Lower leg skin (tissue), 4 donors: ENCODE data around the gene PKP4. TPM values are rescaled to one million over a fixed set of nuclear protein-coding genes. Genes with fewer than 3 reads are reported as not detected.

Source experiments
- DNase-seq, 2 donors: peaks; one replicate each; pipeline ENCODE4 v3.0.0-alpha.2; 2019; ENCODE audit warnings: low spot score in 2 of 2
- H3K4me3 ChIP-seq: fragments of 200-600 bp; sonication (generic); 2 replicates; pipeline ENCODE4 v1.5.1; 2017; ENCODE audit warnings: mild to moderate bottlenecking, low read depth; ENCODE audit not compliant: poor library complexity, severe bottlenecking
- CTCF ChIP-seq, 3 donors: fragments of 450-650 bp; IDR thresholded peaks; one replicate each; pipeline ENCODE4 v1.5.1; 2016; ENCODE audit warnings: antibody characterized with exemption in 3 of 3, mild to moderate bottlenecking in 3 of 3, moderate library complexity in 2 of 3
- POLR2A ChIP-seq, 2 donors: fragments of 450-650 bp; IDR thresholded peaks; one replicate each; pipeline ENCODE4 v1.6.1; 2016 to 2017; ENCODE audit warnings: antibody characterized with exemption in 2 of 2, mild to moderate bottlenecking in 1 of 2, moderate library complexity in 1 of 2
- WGBS, 2 donors: methylation state at CpG; one replicate each; pipeline ENCODE4 v1.1.5; 2018; 5-methylcytosine and 5-hydroxymethylcytosine counted together
- intact Hi-C: fragments of 100-400 bp; cut with DNase I; formaldehyde crosslinking; loops from one replicate; pipeline ENCODE4 v1.15.0; 2023; ENCODE audit warnings: low total_unique reads
- total RNA-seq, 4 donors: library from RNA; depleted of rRNA; stranded (reverse); fragments of >200 nt; gene quantifications; one replicate each; pipeline ENCODE4 v1.1.0, GENCODE V29; 2016

PKP4 gene
- total RNA-seq, 4 donors from 2014 or later: 28.0 to 71.0 (median 43.6) TPM

GRCh38 chr2:158557752-158558151 lies 101.0 kb downstream of the PKP4 start:
- H3K4me3 ChIP-seq: no peak overlapping the region
- WGBS, 2 donors: 97% methylated on average over 2 of the region's 2 CpGs
- TF ChIP-seq CTCF (IDR thresholded peaks at IDR 0.05): no peak
- no peak for TF ChIP-seq POLR2A (IDR thresholded peaks at IDR 0.05)
- DNase-seq: no peak
- intact Hi-C loops: no loop called here

GRCh38 chr2:158559252-158559651 lies 102.5 kb downstream of the PKP4 start:
- intact Hi-C loops: no loop called here
- TF ChIP-seq POLR2A (IDR thresholded peaks at IDR 0.05) (no peak), CTCF (IDR thresholded peaks at IDR 0.05) (no peak)
- no peak overlapping the region for H3K4me3 ChIP-seq
- no peak for DNase-seq
- 94 to 96% methylated on average over 4 of the region's 4 CpGs for WGBS, 2 donors

- no peak overlapping the region for H3K4me3 ChIP-seq
- DNase-seq: no peak
- no peak for TF ChIP-seq CTCF (IDR thresholded peaks at IDR 0.05)
- no peak for TF ChIP-seq POLR2A (IDR thresholded peaks at IDR 0.05)
- intact Hi-C loops: no loop called here
These were observed 103.5 kb downstream of the PKP4 start for GRCh38 chr2:158560259-158560658.

GRCh38 chr2:158561054-158561453 lies 104.3 kb downstream of the PKP4 start:
- 94 to 97% methylated on average over 3 of the region's 3 CpGs for WGBS, 2 donors
- intact Hi-C loops: no loop called here
- no peak overlapping the region for H3K4me3 ChIP-seq
- no peak for DNase-seq
- no peak for TF ChIP-seq POLR2A (IDR thresholded peaks at IDR 0.05)
- TF ChIP-seq CTCF (IDR thresholded peaks at IDR 0.05): no peak

- DNase-seq: no peak
- WGBS, 2 donors: 96 to 97% methylated on average over 2 of the region's 2 CpGs
- no peak for TF ChIP-seq CTCF (IDR thresholded peaks at IDR 0.05)
- TF ChIP-seq POLR2A (IDR thresholded peaks at IDR 0.05): no peak
- no peak overlapping the region for H3K4me3 ChIP-seq
- intact Hi-C loops: no loop called here
These were observed 110.5 kb downstream of the PKP4 start for GRCh38 chr2:158567208-158567607.

- WGBS, 2 donors: 94 to 96% methylated on average over 2 of the region's 2 CpGs
- DNase-seq: no peak
- no peak overlapping the region for H3K4me3 ChIP-seq
- TF ChIP-seq CTCF (IDR thresholded peaks at IDR 0.05) (no peak), POLR2A (IDR thresholded peaks at IDR 0.05) (no peak)
- intact Hi-C loops: no loop called here
These were observed 112.5 kb downstream of the PKP4 start for GRCh38 chr2:158569284-158569683.
